ENCODE data around the gene KCNIP4. TPM values are rescaled to one million over a fixed set of nuclear protein-coding genes. Genes with fewer than 3 reads are reported as not detected.

KCNIP4 gene
- total RNA-seq, 1 donor from 2014 or later = not detected

DNA sequence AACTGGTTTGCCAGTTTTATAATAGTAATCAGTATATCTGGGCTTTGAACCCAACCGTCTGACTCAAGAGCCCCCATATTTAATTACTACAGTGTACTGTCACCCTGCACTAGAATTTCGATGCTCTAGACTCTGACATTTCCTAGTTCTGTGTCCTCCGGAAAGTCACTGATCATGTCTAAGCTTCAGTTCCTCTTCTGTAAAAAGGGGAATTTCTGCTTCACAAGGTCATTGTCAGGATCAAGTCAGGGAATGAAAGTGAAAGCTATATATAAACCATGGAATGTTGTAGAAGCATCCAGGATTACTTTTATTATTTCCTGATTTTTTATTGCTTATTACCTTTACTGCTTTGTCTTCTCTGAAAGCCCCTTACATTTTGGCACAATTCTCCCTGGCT is 4.0 kb upstream of the KCNIP4 start:
- H3K4me1 ChIP-seq = peaks cover 4% of the 10 kb centered on the region
- H3K36me3 ChIP-seq = no peaks in the 10 kb centered on the region
- no peak overlapping the region for H3K27ac ChIP-seq (replicated peaks)
- no peak overlapping the region for H3K4me3 ChIP-seq
- H3K9me3 ChIP-seq (replicated peaks) = no peaks in the 10 kb centered on the region
- TF ChIP-seq, protein P1, sequence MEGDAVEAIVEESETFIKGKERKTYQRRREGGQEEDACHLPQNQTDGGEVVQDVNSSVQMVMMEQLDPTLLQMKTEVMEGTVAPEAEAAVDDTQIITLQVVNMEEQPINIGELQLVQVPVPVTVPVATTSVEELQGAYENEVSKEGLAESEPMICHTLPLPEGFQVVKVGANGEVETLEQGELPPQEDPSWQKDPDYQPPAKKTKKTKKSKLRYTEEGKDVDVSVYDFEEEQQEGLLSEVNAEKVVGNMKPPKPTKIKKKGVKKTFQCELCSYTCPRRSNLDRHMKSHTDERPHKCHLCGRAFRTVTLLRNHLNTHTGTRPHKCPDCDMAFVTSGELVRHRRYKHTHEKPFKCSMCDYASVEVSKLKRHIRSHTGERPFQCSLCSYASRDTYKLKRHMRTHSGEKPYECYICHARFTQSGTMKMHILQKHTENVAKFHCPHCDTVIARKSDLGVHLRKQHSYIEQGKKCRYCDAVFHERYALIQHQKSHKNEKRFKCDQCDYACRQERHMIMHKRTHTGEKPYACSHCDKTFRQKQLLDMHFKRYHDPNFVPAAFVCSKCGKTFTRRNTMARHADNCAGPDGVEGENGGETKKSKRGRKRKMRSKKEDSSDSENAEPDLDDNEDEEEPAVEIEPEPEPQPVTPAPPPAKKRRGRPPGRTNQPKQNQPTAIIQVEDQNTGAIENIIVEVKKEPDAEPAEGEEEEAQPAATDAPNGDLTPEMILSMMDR (IDR thresholded peaks at IDR 0.05; ENCODE audit: borderline replicate concordance) = no peak
- intact Hi-C loops (cut with micrococcal nuclease) = no loop called here
- H3K27me3 ChIP-seq (ENCODE audit: low read depth) = peaks cover 31% of the 10 kb centered on the region
- DNase-seq = no peak

DNA sequence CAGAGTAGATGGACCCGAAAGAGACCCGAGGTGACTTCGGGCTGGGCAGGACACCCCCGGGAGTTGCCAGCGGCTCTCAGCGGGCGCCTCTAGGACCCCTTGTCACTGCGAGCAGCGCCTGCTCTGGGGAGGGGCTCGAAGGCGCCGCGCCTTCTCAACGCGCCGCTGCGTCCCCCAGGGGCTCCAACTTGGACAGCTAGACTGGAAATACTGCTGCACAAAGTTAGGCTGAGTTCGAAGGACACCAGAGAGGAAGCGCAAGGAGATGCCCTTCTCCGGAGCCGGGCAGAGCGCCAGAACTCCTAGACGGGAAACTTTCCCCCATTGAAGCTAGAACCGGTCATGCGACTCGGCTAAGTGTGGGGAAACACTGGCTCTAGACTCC is 493 bp upstream of the KCNIP4 start:
- Histone ChIP-seq H3K27ac (replicated peaks) (no peak overlapping the region), H3K36me3 (no peaks in the 10 kb centered on the region), H3K27me3 (ENCODE audit: low read depth) (peaks cover 50% of the 10 kb centered on the region), H3K4me1 (peaks cover 4% of the 10 kb centered on the region), H3K9me3 (replicated peaks) (no peaks in the 10 kb centered on the region), H3K4me3 (peak overlapping the region; percentile 55)
- TF ChIP-seq, protein P1 (IDR thresholded peaks at IDR 0.05; ENCODE audit: borderline replicate concordance) = no peak
- DNase-seq = no peak
- intact Hi-C loops (cut with micrococcal nuclease) = no loop called here

DNA sequence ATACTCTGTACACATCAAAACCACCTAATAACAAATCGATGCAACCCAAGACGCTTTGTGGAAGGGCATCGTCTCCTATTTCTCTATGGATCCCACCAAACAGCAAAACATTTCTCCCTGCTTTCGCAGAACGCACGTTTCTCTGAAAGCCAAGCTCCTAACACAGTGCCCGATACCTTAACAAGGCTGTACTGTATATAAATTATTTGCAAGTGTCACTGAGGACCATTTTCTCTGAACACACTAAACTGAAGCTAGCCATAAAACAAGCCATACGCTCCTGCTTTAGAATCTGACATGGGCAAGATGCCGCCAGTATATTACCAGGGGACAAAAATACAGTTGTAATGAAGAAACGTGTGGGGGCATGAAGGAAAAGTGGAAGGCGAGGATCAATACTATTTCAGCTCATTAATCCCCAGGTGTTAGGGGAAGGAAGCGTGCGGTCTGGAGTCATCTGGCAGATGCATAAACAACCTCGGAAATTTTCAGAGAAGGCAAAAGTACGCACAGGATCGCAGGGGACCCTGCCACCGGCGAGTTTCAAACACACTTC is 703 bp downstream of the KCNIP4 start:
- H3K4me3 ChIP-seq = peak overlapping the region; percentile 55
- intact Hi-C loops (cut with micrococcal nuclease) = no loop called here
- H3K4me1 ChIP-seq = peaks cover 4% of the 10 kb centered on the region
- H3K27ac ChIP-seq (replicated peaks) = no peak overlapping the region
- H3K27me3 ChIP-seq (ENCODE audit: low read depth) = peaks cover 50% of the 10 kb centered on the region
- no peaks in the 10 kb centered on the region for H3K36me3 ChIP-seq
- TF ChIP-seq, protein P1 (IDR thresholded peaks at IDR 0.05; ENCODE audit: borderline replicate concordance) = no peak
- no peaks in the 10 kb centered on the region for H3K9me3 ChIP-seq (replicated peaks)
- DNase-seq = no peak

DNA sequence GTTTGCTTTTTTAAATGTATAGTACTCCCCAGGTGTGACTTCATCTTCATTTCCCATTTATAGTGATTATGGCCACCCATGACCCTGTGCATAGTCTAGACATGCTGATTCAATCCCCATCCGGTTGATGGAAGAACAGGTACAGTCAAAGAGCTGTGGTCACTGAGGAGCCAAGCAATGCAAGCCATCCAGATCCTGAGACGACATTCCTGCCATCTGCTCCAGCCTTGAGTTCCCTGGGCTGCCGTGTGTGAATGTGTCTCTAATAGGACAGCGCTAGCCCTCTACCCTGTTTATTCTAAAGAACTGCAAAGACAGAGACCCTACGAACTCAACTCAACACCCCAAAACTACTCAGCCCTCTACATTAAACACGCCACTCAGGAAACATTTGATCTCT is 1.7 kb downstream of the KCNIP4 start:
- no peaks in the 10 kb centered on the region for H3K9me3 ChIP-seq (replicated peaks)
- DNase-seq = no peak
- H3K27me3 ChIP-seq (ENCODE audit: low read depth) = peaks cover 50% of the 10 kb centered on the region
- no peak overlapping the region for H3K27ac ChIP-seq (replicated peaks)
- H3K4me1 ChIP-seq = peaks cover 4% of the 10 kb centered on the region
- intact Hi-C loops (cut with micrococcal nuclease) = no loop called here
- H3K4me3 ChIP-seq = no peak overlapping the region
- no peaks in the 10 kb centered on the region for H3K36me3 ChIP-seq
- TF ChIP-seq, protein P1 (IDR thresholded peaks at IDR 0.05; ENCODE audit: borderline replicate concordance) = no peak

DNA sequence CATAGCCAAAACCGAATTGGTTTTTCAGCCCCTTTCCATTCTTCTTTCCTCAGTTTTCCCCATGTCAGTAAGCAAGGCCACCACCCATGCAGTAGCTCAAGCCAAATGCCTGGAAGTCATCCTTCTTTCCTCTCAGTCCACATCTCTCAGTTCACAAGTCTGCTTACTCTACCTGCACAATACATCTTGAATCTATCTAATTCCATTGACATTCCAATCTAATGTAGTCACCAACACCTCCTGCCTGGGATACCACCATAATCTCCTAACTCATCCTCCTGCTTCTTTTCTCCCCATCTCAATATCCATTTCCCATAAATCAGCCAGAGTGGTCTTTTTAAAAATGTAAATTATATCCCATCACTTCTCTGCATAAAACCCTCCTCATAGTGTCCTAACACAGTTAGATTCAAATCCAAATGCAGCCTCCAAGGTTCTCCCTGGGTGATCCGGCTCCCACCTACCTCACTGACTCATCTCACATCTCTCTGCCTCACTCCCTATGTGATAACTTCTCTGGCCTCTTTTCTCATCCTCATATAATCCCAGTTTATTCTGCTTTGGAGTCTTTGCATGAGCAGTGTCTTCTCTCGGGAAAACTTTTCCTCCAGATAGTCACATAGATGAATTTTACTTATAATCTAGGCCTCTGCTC is 26.9 kb downstream of the KCNIP4 start:
- H3K27me3 ChIP-seq (ENCODE audit: low read depth) = no peaks in the 10 kb centered on the region
- no peak overlapping the region for H3K27ac ChIP-seq (replicated peaks)
- no peak overlapping the region for H3K4me3 ChIP-seq
- intact Hi-C loops (cut with micrococcal nuclease) = no loop called here
- H3K4me1 ChIP-seq = no peaks in the 10 kb centered on the region
- no peaks in the 10 kb centered on the region for H3K36me3 ChIP-seq
- no peak for DNase-seq
- H3K9me3 ChIP-seq (replicated peaks) = no peaks in the 10 kb centered on the region
- TF ChIP-seq, protein P1 (IDR thresholded peaks at IDR 0.05; ENCODE audit: borderline replicate concordance) = no peak

Data from left ventricle myocardium inferior (tissue), 1 donor.